ENCODE results near the gene OR5K1.

OR5K1 gene

GRCh38 chr3:98449606-98450193, 13.3 kb upstream of the OR5K1 start:
- no peak for TF ChIP-seq CTCF (IDR thresholded peaks at IDR 0.05; ENCODE audit: control insufficient read depth, insufficient read depth, low read depth, low read length, missing control alignments)
- DNase-seq (ENCODE audit: low read depth), result no peak
- H3K4me3 ChIP-seq (ENCODE audit: control insufficient read depth, low read depth, low read length), result no peak overlapping the region

- TF ChIP-seq CTCF (IDR thresholded peaks at IDR 0.05; ENCODE audit: control insufficient read depth, insufficient read depth, low read depth, low read length, missing control alignments), result no peak
- no peak overlapping the region for H3K4me3 ChIP-seq (ENCODE audit: control insufficient read depth, low read depth, low read length)
- DNase-seq (ENCODE audit: low read depth), result no peak
Measured at GRCh38 chr3:98450372-98450771, 12.6 kb upstream of the OR5K1 start.

GRCh38 chr3:98453827-98454226, 9.2 kb upstream of the OR5K1 start:
- H3K4me3 ChIP-seq (ENCODE audit: control insufficient read depth, low read depth, low read length), result no peak overlapping the region
- TF ChIP-seq CTCF (IDR thresholded peaks at IDR 0.05; ENCODE audit: control insufficient read depth, insufficient read depth, low read depth, low read length, missing control alignments), result no peak
- DNase-seq (ENCODE audit: low read depth), result no peak

- H3K4me3 ChIP-seq (ENCODE audit: control insufficient read depth, low read depth, low read length), result no peak overlapping the region
- no peak for TF ChIP-seq CTCF (IDR thresholded peaks at IDR 0.05; ENCODE audit: control insufficient read depth, insufficient read depth, low read depth, low read length, missing control alignments)
- no peak for DNase-seq (ENCODE audit: low read depth)
Measured at GRCh38 chr3:98454929-98455328, 8.1 kb upstream of the OR5K1 start.

- H3K4me3 ChIP-seq (ENCODE audit: control insufficient read depth, low read depth, low read length), result no peak overlapping the region
- DNase-seq (ENCODE audit: low read depth), result no peak
- no peak for TF ChIP-seq CTCF (IDR thresholded peaks at IDR 0.05; ENCODE audit: control insufficient read depth, insufficient read depth, low read depth, low read length, missing control alignments)
Measured at GRCh38 chr3:98457543-98457942, 5.5 kb upstream of the OR5K1 start.

GRCh38 chr3:98460220-98460619, 2.8 kb upstream of the OR5K1 start:
- H3K4me3 ChIP-seq (ENCODE audit: control insufficient read depth, low read depth, low read length), result no peak overlapping the region
- no peak for DNase-seq (ENCODE audit: low read depth)
- no peak for TF ChIP-seq CTCF (IDR thresholded peaks at IDR 0.05; ENCODE audit: control insufficient read depth, insufficient read depth, low read depth, low read length, missing control alignments)
